Measurements from ENCODE around the gene FSCN2.
A peak's percentile ranks its signal among the peaks of the same experiment; 100 is the strongest.

The FSCN2 gene

DNA sequence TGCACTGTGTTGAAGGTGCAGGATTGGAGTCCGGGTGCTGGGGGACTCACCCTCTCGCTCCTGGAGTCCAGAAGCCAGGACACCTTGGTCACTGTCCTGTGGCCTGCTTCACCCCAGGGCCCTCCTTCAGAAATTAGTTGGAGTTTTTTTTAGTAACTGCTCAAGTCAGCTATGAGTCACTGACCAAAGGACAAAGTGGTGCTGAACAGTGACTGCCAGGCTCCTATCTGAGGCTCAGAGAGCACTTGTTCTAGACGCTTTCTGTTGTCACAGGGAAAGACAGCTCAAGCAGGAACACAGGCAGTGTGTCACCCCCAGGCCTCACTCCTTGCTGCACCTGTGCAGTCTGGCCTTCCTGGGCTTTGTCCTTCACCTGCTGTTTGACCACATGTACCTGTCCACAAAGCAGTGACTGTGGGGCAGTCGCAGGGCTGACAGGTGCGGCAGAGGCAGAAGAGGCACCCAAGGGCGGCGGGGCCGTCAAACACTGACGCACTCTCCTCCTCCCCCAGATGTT, 28.1 kb downstream of the FSCN2 start:
- DNase-seq (ENCODE audit: low spot score) = peak; percentile 68

DNA sequence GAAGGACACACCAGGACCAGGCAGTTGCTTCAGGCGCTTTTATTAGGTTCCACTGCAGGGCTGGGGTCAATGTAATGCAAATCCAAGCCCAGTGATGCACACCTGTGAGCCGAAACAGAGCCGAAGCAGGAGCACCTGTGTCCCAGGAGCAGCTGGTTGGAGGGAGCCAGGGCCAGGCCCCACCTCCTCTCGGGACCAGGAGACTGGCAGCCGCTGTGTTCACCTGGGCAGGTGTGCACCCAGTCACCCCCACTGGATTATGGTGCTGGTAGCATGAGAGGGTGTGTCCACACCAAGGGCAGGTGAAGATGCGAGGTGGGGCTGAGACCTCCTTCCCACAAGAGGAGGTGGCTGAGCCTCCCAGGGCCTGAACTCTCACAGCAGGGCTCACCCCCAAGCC, 28.7 kb downstream of the FSCN2 start:
- no peak for DNase-seq (ENCODE audit: low spot score)

DNA sequence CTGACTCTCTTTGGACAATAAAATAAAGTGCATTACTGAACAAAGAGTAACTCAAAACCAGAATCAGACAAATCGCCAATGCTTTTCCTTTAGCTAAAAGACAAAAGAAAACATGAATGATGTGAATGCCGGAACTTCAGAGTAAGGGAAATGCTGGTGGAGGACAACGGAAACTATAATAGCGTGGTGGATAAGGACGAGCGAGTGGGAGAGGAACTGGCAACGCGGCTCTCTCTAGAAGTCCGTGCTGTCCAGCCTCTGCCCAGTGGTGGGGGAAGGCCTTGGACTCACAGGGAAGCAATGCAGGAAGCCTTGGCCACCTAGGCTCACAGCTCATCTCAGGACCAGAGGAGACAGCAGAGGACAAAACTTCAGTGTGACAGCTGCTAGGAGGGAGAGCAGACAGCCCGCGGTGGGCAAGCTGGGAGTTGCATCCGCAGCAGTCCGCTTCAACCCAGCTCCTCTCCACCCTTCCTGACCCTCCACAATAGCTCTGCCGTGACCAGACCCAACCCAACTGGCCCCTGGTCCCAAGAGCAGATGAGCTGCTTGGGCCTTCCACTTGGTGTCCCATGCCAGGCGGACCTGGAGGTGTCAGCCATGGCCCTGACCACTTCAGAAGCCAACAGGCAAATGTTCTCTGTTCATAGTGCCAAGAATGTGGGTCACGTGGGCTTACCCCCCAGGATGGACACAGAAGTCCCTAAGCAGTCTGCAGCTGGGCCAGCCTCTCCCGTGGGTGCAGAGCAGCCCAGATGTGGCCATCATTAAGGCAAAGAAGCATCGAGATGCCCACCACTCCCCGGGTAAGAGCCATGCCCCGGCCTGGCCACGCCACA, 29.3 kb downstream of the FSCN2 start:
- DNase-seq (ENCODE audit: low spot score) = no peak

DNA sequence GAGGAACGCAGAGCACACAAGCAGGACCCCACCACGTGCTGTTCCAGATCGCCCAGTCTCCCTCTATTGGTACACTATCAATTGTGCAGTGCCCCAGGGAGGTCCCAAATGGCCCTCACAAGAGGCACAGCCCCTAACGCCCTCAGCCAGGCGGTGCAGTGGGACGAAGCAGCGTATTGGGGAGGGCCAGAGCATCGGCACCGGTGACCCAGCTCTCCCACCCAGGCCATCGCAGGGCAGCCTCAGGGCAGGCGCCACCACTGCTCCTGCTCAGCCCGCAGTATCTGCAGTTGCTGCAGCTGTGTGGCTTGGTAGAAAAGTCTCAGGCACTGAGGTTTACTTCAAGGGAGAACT, 29.9 kb downstream of the FSCN2 start:
- no peak for DNase-seq (ENCODE audit: low spot score)

DNA sequence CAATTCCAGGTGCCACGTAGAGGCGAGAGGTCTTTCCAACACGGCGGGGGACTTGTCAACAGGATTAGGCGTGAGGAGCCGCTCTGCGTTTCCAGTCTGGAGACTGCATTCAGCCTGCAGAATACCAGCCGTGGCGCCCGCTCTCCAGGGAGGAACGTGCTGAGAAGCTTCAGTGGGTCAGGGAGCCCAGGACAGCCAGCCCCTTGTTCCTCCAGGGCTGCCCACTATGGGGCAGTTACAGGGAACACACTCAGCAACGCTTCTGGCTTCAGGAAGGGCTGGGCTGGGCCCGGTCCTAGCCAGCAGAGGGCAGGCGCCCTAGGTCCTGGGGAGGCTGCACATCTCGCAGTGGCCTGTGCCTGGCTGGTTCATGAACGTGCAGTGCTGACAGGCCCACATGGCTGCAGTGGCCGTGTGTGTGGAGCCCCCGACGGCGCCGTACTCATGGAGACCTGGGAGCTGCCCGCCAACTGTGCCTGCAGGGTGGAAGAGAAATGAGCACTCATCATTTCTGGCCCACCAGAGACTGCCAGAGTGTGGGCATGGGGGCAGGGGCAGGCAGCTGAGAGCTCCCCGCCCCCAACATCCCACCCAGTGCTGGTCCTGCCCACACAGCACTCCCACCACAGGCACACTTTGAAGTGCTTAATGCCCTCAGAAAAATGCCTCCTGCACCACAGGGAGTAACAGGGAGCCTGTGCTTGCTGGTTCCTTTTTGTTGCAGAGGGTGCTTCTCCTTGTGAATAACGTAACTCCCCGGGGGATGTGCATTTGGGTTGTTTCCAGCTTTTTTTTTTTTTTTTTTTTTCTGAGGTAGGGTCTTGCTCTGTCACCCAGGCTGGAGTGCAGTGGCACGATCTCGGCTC, 31.0 kb downstream of the FSCN2 start:
- no peak for DNase-seq (ENCODE audit: low spot score)

DNA sequence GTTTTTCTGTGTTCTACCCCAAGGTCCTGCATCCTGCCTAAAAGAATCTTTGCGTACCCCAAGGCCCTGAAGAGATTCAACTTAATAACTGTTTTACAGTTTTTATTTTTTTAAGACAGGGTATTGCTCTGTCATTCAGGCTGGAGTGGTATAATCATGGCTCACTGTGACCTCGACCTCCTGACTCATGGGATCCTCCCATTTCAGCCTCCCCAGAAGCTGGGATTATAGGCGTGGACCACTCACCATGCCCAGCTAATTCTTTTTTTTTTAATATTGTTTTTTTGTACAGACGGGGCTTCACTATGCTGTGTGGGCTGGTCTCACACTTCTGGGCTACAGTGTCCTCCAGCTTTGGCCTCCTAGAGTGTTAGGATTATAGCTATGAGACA, 33.3 kb downstream of the FSCN2 start:
- no peak for DNase-seq (ENCODE audit: low spot score)

DNA sequence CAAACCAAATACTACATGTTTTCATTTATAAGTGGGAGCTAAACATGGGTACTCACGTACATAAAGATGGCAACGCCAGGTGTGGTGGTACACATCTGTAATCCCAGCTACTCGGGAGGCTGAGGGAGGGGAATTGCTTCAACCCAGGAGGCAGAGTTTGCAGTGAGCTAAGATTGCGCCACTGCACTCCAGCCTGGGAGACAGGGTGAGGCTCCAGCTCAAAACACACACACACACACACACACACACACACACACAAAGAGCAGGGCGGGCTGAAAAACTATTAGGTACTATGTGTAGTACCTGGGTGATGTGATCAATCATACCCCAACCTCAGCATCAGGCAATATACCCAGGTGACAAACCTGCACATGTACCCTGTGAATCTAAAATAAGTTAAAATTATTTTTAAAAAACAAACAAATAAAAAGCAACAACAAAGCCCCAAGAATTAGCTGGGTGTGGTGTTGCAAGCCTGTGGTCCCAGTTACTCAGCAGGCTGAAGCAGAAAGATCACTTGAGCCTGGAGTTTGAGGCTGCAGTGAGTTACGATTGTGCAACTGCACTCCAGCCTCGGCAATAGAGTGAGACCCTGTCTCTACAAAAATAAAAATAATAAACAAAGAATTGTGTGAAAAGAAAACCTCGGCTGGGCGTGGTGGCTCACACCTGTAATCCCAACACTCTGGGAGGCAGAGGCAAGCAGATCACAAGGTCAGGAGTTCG, 35.8 kb downstream of the FSCN2 start:
- DNase-seq (ENCODE audit: low spot score) = no peak

DNA sequence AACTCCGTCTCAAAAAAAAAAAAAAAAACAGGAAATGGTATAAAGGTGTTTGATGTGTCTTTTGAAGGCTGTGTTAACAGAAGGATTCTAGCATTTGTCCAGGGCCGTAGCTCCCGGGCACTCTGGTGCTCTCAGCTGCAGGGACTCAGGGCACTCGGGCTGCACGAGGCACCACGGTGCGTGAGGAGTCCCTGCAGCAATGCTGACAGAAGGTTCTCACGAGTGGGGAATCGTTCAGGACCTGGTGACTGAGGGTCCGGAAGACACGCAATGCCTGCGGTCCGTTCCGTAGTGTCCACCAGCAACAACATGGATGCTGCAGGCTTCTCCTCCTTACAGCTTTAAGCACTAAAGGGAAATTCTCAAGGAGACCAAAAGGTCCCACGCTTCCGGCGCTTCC, 36.6 kb downstream of the FSCN2 start:
- no peak for DNase-seq (ENCODE audit: low spot score)

DNA sequence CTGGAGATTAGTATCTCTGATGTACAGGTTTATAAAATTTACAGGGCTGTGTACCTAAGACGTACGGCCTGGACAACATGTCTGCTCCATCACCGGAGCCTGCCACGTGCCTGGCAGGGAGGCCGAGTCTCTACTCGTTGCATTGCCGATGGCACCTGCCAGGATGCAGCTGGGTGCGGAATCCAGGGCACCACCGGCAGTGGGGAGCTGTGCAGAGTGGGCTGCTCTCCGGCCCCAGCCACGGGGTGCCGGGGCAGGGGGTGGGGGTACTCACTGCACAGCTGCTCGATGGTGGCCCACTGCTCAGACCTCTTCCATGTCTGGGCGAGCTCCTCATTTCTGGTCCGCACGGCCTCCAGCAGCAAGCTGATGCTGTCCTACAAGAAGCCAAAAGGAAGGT, 37.1 kb downstream of the FSCN2 start:
- no peak for DNase-seq (ENCODE audit: low spot score)

DNA sequence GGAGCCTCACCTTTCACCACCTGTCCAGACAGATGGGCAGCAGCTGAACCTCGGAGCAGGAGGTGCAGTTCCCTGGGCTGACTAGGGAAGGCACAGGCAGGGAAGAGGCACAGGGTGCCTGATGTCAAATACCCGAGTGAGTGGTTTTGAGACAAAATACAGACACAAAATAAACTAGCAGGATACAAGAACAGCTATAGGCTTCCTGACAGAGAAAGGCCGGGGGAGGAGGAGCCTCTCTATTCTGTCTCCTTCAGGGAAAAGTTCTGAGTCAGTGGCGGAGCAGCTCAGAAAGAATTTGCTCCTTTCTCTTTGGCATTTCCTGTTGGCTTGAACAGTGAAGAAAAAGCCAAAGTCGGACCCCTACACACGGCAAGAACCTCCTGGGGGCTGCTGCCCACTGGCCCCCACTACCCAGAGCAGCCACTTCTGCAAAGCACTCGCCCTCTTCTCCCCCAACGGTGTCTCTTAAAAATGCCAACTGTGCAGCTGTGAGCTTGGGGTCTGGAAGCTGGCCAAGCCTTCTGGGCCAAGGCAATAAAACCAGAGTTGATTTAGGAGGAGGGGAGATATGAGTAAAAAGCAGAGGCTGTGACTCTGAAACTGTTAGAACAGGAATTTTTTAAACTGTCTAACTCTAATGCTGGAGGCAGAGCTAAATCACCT, 38.4 kb downstream of the FSCN2 start:
- peak; percentile 87 for DNase-seq (ENCODE audit: low spot score)

DNA sequence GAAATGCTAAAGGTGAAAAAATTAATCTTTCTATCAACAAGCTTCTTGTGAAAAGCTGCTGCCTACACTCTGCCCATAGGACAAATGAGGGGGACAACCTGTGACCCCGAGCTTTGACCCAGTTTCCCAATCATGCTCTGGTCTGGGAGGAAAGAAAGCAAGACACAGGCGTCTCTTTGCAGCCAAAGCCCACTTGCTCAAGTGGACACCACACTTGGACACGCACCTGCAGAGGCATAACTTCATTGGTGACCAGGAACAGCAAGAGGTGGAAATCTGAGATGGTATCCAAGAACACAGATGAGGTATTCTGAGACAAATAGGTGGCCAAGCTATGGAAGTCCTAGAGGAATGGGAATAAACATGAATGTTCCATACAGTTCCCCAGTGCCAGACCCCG, 39.0 kb downstream of the FSCN2 start:
- DNase-seq (ENCODE audit: low spot score) = no peak

DNA sequence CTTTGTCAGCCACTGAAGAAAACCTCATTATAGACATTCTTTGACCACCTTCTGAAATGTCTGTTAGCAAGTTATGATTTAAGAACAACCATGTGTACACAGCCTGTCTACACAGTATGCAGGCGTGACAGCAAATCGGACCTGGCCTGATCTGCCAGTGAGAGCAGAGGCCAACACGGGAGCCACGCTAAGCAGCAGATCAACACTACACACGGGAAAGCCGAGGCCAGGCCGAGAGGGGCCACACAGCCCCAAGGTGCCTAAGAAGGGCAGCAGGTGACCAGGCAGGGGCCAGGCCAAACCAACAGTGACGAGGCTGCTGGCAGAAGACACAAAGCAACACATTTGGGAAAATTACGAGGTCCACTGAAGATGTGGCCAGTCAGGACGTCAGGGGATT, 40.2 kb downstream of the FSCN2 start:
- DNase-seq (ENCODE audit: low spot score) = no peak

DNA sequence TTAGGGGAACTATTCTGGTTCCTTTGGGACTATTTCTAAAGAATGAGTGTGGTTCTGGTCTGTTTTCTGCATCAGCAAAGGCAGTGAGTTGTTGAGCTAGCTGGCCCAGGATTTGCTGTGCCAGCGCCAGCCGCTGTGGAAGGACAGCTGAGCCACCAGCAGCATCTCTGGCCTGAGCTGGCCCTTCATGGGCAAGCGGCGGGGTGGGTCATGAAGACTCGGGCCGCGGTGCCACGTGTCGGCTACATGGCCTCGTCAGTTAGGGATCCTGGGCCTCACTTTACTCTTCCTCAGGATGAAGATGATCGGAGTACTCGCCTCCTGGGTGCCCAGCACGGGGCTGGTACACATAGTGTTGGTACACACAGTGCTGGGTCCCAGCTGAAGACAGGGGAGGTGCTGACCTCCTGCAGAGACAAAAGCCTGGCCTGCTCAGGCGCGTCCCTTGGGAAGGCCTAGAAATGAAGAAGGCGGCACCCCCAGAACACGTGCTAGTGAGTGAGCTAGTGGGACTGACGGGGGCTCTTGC, 41.9 kb downstream of the FSCN2 start:
- no peak for DNase-seq (ENCODE audit: low spot score)

DNA sequence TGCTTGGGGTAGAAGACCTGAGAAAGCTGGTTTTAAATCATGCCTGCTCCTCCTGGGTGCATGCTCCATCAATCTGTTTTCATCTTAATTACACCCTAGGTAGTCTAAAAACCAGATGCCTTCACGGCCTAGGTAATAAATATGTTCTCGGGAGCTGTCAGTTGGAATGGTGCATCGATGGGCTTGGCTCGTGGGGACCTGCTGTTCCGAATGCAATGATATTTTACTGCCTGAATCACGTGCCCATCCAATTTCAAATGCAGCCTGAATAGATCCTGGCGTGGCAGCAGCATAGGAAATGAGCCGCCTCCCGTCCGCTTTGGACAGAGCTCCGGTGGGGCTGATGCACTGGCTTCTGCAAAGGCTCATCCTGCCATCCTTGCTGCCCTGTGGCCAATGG, 42.8 kb downstream of the FSCN2 start:
- no peak for DNase-seq (ENCODE audit: low spot score)

DNA sequence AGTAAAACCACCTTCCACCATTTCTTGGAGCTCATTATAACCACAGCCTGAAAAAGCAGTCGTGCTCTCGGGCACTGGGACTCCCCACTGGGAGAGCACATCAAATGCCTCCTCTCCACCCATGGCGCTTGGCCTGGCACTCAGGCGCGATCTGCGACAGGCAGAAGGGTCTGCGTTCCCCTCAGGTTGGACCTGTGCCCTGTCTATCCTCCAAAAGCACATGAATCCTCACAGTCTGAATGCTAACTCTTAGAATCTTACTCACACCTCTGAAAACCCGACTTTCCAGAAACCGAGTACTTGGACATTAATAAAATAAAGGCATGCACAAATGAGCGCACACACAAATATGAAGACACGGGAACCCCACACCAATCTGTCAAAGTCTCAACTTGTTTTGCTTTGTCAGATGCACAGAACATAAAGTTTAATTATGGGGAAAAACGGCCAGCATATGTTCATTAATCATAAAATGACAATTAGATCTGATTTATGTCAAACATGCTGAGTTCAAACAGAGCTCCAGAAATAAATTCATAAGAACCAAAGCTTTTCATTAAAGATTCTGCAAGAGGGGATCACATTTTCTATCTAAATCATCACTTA, 44.5 kb downstream of the FSCN2 start:
- no peak for DNase-seq (ENCODE audit: low spot score)

DNA sequence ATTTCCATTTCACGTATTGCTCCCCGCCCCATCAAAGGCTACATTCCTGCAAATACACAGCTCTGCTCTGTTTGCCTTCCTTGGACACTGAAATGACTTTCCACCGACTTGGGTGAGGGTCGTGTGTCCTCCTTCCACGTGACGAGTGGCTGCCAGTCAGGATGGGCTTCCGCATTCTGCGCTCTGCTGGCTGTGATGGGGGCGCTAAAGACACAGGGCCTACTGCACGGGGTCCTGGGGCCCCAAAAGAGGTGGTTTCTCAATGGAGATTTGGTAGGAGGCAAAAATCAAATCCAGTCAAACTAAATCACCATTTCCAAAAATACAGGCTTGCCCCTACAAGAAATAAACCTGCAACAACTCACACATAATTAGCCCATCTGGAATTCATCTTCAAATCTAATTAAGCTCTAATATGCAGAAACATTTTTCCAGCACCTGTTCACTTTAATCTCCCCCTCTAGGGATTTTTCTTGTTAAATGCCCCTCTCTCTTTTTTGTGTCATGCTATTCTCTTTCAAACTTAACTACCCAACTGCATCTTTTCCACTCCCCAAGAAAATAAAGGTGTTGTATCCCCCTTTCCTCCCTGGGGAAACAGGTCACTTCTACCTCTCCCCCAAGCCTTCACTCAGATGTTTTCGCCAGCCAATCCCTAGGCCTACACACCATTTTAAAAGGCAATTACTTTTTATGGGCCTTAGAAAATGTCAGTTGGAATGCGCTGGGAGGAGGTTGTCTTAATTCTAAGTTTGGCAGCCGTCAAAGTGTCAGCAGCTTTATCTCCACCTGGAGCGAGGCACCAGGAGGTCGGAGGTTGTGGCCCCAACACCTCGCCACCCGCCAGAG, 45.8 kb downstream of the FSCN2 start:
- no peak for DNase-seq (ENCODE audit: low spot score)

DNA sequence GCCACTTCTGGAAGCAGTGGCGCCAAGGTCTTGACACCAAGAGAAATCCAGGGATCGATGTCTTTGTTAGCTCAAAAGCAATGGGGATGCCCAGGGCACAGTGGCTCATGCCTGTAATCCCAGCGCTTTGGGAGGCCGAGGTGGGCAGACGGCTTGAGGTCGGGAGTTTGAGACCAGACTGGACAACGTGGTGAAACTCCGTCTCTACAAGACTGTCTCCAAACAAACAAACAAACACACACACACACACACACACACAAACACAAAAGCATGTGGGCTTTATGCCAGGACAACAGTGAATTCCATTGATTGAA, 46.4 kb downstream of the FSCN2 start:
- no peak for DNase-seq (ENCODE audit: low spot score)

DNA sequence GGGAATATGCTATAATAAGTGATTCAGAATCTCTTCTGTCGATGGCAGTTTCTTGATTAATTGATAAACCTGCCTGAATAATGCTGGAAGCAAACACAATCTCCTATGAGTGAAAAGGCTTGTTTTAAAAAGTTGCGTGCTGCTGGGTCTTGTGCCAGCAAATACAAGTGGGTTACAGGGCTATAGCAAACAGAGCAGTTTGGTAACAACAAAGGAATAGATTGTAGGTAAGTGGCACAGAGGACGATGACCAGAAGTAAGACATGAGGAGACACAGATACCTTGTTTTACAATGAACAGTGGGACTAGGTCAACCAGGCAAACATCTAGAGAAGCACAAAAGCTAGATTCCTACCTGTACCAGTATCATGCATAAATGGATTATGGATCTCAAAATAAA, 47.7 kb downstream of the FSCN2 start:
- DNase-seq (ENCODE audit: low spot score) = no peak

DNA sequence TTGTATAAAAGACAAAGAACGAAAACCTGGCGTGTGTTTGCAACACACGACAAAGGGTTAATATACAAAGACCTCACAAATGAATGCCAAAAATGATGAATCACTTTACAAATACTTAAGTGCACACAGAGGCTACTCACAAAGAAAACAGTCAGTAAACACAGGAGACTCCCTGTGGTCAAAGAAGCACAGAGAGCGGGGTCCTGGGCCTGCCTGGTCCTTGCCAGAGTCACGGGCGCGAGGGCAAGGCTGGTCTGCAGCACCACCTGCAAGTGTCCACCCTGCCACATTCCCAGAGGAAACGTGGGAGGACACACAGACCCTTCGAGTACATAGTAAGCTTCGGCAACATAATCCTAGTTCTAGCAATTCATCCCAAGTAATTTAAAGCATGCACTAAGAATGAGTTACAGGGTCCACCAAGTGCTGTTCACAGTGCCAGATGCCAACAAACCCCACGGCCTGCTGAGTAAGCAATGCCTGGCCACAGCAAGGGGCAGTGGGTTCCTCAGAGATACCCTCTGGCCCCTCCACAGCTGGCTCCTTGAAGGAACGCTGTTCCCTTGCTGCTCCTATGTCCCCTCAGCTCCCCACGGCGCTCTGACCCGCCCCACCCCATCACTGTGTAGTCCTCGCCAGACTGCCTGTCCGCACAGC, 48.6 kb downstream of the FSCN2 start:
- DNase-seq (ENCODE audit: low spot score) = peak; percentile 88
